Measurements from ENCODE around the gene TULP1.

The TULP1 gene

GRCh38 chr6:35496036-35496840 is 16.5 kb downstream of the TULP1 start:
- DNase-seq, result peak; percentile 54

- no peak for DNase-seq
Measured at GRCh38 chr6:35495258-35496035, 17.2 kb downstream of the TULP1 start.

GRCh38 chr6:35494161-35494563 is 18.5 kb downstream of the TULP1 start:
- DNase-seq, result peak; percentile 67

GRCh38 chr6:35493307-35493983 is 19.3 kb downstream of the TULP1 start:
- no peak for DNase-seq

GRCh38 chr6:35492974-35493284 is 19.8 kb downstream of the TULP1 start:
- DNase-seq, result no peak

GRCh38 chr6:35492258-35492973 is 20.3 kb downstream of the TULP1 start:
- no peak for DNase-seq

- DNase-seq, result no peak
Measured at GRCh38 chr6:35491558-35492257, 21.0 kb downstream of the TULP1 start.

GRCh38 chr6:35490821-35491557 is 21.7 kb downstream of the TULP1 start:
- DNase-seq, result no peak

GRCh38 chr6:35489995-35490791 is 22.5 kb downstream of the TULP1 start:
- DNase-seq, result peak; percentile 95

- DNase-seq, result no peak
Measured at GRCh38 chr6:35489066-35489465, 23.6 kb downstream of the TULP1 start.

- no peak for DNase-seq
Measured at GRCh38 chr6:35488517-35488862, 24.2 kb downstream of the TULP1 start.

GRCh38 chr6:35487658-35488516 is 24.8 kb downstream of the TULP1 start:
- DNase-seq, result peak; percentile 55

GRCh38 chr6:35486005-35486925 is 26.4 kb downstream of the TULP1 start:
- no peak for DNase-seq

GRCh38 chr6:35485402-35485877 is 27.3 kb downstream of the TULP1 start:
- DNase-seq, result peak; percentile 93

GRCh38 chr6:35484921-35485392 is 27.7 kb downstream of the TULP1 start:
- peak; percentile 60 for DNase-seq

GRCh38 chr6:35483893-35484645 is 28.6 kb downstream of the TULP1 start:
- DNase-seq, result no peak

- DNase-seq, result no peak
Measured at GRCh38 chr6:35483490-35483889, 29.2 kb downstream of the TULP1 start.

All from fibroblast of skin of back (primary cell).